ENCODE results near the gene NFATC2. TPM values are rescaled to one million over a fixed set of nuclear protein-coding genes. Genes with fewer than 3 reads are reported as not detected.

The NFATC2 gene
- total RNA-seq, 2 donors from 2014 or later, result 5.8 to 7.3 TPM

GRCh38 chr20:51432875-51433274 is 109.6 kb downstream of the NFATC2 start:
- H3K9me3 ChIP-seq, result no peaks in the 10 kb centered on the region

GRCh38 chr20:51432251-51432784 is 110.2 kb downstream of the NFATC2 start:
- Histone ChIP-seq H3K9me3 (no peaks in the 10 kb centered on the region), H3K27ac (no peak overlapping the region), H3K36me3 (no peaks in the 10 kb centered on the region), H3K27me3 (no peaks in the 10 kb centered on the region), H3K4me3 (no peak overlapping the region), H3K4me1 (no peaks in the 10 kb centered on the region), H3K9ac (ENCODE audit: low read depth in 2 of 2, low read length in 2 of 2) (no peak overlapping the region)
- no peak for TF ChIP-seq CTCF (IDR thresholded peaks at IDR 0.05)
- no peak for DNase-seq
- intact Hi-C loops (cut with DNase I), result no loop called here

More at GRCh38 chr20:51432875-51433274, 109.6 kb downstream of the NFATC2 start:
- no peak for DNase-seq
- Histone ChIP-seq H3K4me3 (no peak overlapping the region), H3K27ac (no peak overlapping the region), H3K36me3 (no peaks in the 10 kb centered on the region), H3K9ac (ENCODE audit: low read depth in 2 of 2, low read length in 2 of 2) (no peak overlapping the region), H3K27me3 (no peaks in the 10 kb centered on the region), H3K4me1 (no peaks in the 10 kb centered on the region)
- TF ChIP-seq CTCF (IDR thresholded peaks at IDR 0.05), result no peak
- intact Hi-C loops (cut with DNase I), result no loop called here

GRCh38 chr20:51431321-51431720 is 111.2 kb downstream of the NFATC2 start:
- intact Hi-C loops (cut with DNase I), result no loop called here
- H3K27me3 ChIP-seq, result no peaks in the 10 kb centered on the region
- H3K27ac ChIP-seq, result no peak overlapping the region
- H3K36me3 ChIP-seq, result no peaks in the 10 kb centered on the region
- no peak overlapping the region for H3K4me3 ChIP-seq
- no peak for DNase-seq
- no peaks in the 10 kb centered on the region for H3K9me3 ChIP-seq
- H3K9ac ChIP-seq (ENCODE audit: low read depth in 2 of 2, low read length in 2 of 2), result no peak overlapping the region
- no peaks in the 10 kb centered on the region for H3K4me1 ChIP-seq
- TF ChIP-seq CTCF (IDR thresholded peaks at IDR 0.05), result no peak

- no peak for TF ChIP-seq CTCF (IDR thresholded peaks at IDR 0.05)
- no peaks in the 10 kb centered on the region for H3K36me3 ChIP-seq
- no peak overlapping the region for H3K27ac ChIP-seq
- no peaks in the 10 kb centered on the region for H3K9me3 ChIP-seq
- H3K4me3 ChIP-seq, result no peak overlapping the region
- intact Hi-C loops (cut with DNase I), result no loop called here
- no peaks in the 10 kb centered on the region for H3K4me1 ChIP-seq
- DNase-seq, result no peak
- H3K9ac ChIP-seq (ENCODE audit: low read depth in 2 of 2, low read length in 2 of 2), result no peak overlapping the region
- no peaks in the 10 kb centered on the region for H3K27me3 ChIP-seq
These were observed 112.1 kb downstream of the NFATC2 start for GRCh38 chr20:51430198-51430950.

- no peaks in the 10 kb centered on the region for H3K36me3 ChIP-seq
- no peak overlapping the region for H3K27ac ChIP-seq
- no peak overlapping the region for H3K4me3 ChIP-seq
- no peaks in the 10 kb centered on the region for H3K27me3 ChIP-seq
- no peaks in the 10 kb centered on the region for H3K9me3 ChIP-seq
- H3K9ac ChIP-seq (ENCODE audit: low read depth in 2 of 2, low read length in 2 of 2), result no peak overlapping the region
- TF ChIP-seq CTCF (IDR thresholded peaks at IDR 0.05), result no peak
- H3K4me1 ChIP-seq, result no peaks in the 10 kb centered on the region
- intact Hi-C loops (cut with DNase I), result no loop called here
- DNase-seq, result no peak
These were observed 112.8 kb downstream of the NFATC2 start for GRCh38 chr20:51429696-51430095.
